T-helper 17 cell (primary cell): ENCODE data around the gene MMRN2. TPM values are rescaled to one million over a fixed set of nuclear protein-coding genes. Genes with fewer than 3 reads are reported as not detected.
A peak's percentile ranks its signal among the peaks of the same experiment; 100 is the strongest.

Experiments
- ATAC-seq: fragments of 150-1000 bp; cut with Tn5 transposase; 2 replicates; pipeline ENCODE4 v1.10.0; 2021; ENCODE audit warnings: mild to moderate bottlenecking, moderate library complexity
- DNase-seq, 3 donors: peaks; one replicate each; pipeline versions ENCODE4 v3.0.0 to v3.0.0-alpha.2; 2020 to 2021
- H3K9me3 ChIP-seq: one replicate; pipeline ENCODE4 v1.7.0; 2013; ENCODE audit warnings: low read length, mild to moderate bottlenecking; ENCODE audit not compliant: control insufficient read depth, poor library complexity, severe bottlenecking
- H3K27ac Mint-ChIP-seq: one replicate; pipeline ENCODE4 v1.8.0; 2022; ENCODE audit warnings: mild to moderate bottlenecking, moderate library complexity, mixed read lengths
- H3K27me3 Mint-ChIP-seq: one replicate; pipeline ENCODE4 v1.8.0; 2022; ENCODE audit warnings: mixed read lengths
- H3K36me3 Mint-ChIP-seq: one replicate; pipeline ENCODE4 v1.8.0; 2022; ENCODE audit warnings: low read depth, mixed read lengths
- H3K4me1 Mint-ChIP-seq: one replicate; pipeline ENCODE4 v1.8.0; 2022; ENCODE audit warnings: mild to moderate bottlenecking, mixed read lengths
- H3K4me3 Mint-ChIP-seq: one replicate; pipeline ENCODE4 v1.8.0; 2022; ENCODE audit warnings: mild to moderate bottlenecking, moderate library complexity, mixed read lengths
- total RNA-seq, 4 donors: library from RNA in 2 of 4; stranded (reverse) in 2 of 4; gene quantifications; one replicate each; pipeline ENCODE4 v1.2.3 and lab custom pipeline; 2022 to 2026

The MMRN2 gene
- total RNA-seq, 2 donors from 2014 or later: 0.42 to 1.6 TPM

DNA sequence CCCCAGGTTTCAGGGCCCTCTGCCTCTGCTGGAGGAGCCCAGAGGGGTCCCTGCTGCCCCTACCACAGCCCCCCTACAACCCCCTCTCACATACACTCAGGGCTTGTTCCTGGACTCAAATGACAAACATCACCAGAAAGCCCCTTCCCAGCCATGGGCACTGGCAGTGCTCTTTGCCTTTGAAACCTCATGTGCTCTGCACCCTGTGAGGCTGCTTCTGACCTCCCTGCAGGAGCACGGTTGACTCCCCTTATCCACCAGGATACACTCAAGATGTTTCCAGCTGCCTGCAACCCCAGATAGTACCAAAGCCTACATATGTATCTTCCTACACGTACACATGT, 7.4 kb upstream of the MMRN2 start:
- H3K27ac Mint-ChIP-seq: no peak overlapping the region
- no peaks in the 10 kb centered on the region for H3K27me3 Mint-ChIP-seq
- H3K36me3 Mint-ChIP-seq: no peaks in the 10 kb centered on the region

GRCh38 chr10:86964061-86964846, 6.8 kb upstream of the MMRN2 start:
- Mint-ChIP-seq H3K36me3 (no peaks in the 10 kb centered on the region), H3K4me3 (no peak overlapping the region), H3K27me3 (no peaks in the 10 kb centered on the region), H3K4me1 (peaks cover 18% of the 10 kb centered on the region), H3K27ac (no peak overlapping the region)
- DNase-seq (no peak), ATAC-seq (no peak)
- H3K9me3 ChIP-seq: no peaks in the 10 kb centered on the region

More for the DNA sequence above, 7.4 kb upstream of the MMRN2 start:
- no peak for ATAC-seq
- DNase-seq: no peak
- H3K4me1 Mint-ChIP-seq: peaks cover 21% of the 10 kb centered on the region
- H3K4me3 Mint-ChIP-seq: no peak overlapping the region
- H3K9me3 ChIP-seq: no peaks in the 10 kb centered on the region

- Mint-ChIP-seq H3K4me3 (no peak overlapping the region), H3K27ac (no peak overlapping the region), H3K36me3 (no peaks in the 10 kb centered on the region), H3K4me1 (peaks cover 18% of the 10 kb centered on the region), H3K27me3 (no peaks in the 10 kb centered on the region)
- ATAC-seq (no peak), DNase-seq (no peak)
- no peaks in the 10 kb centered on the region for H3K9me3 ChIP-seq
These were observed 6.0 kb upstream of the MMRN2 start for GRCh38 chr10:86963341-86963919.

DNA sequence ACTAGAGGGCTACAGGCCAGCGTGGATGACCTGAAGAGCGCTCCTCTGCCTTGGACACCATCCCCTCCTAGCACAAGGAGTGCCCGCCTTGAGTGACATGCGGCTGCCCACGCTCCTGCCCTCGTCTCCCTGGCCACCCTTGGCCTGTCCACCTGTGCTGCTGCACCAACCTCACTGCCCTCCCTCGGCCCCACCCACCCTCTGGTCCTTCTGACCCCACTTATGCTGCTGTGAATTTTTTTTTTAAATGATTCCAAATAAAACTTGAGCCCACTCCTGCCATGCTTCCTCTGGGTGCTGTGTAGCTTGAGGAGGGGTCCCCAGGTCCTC, 5.5 kb upstream of the MMRN2 start:
- no peaks in the 10 kb centered on the region for H3K27me3 Mint-ChIP-seq
- H3K9me3 ChIP-seq: no peaks in the 10 kb centered on the region
- DNase-seq: no peak
- peaks cover 16% of the 10 kb centered on the region for H3K4me1 Mint-ChIP-seq
- no peak overlapping the region for H3K4me3 Mint-ChIP-seq
- ATAC-seq: no peak
- H3K27ac Mint-ChIP-seq: no peak overlapping the region
- H3K36me3 Mint-ChIP-seq: no peaks in the 10 kb centered on the region

DNA sequence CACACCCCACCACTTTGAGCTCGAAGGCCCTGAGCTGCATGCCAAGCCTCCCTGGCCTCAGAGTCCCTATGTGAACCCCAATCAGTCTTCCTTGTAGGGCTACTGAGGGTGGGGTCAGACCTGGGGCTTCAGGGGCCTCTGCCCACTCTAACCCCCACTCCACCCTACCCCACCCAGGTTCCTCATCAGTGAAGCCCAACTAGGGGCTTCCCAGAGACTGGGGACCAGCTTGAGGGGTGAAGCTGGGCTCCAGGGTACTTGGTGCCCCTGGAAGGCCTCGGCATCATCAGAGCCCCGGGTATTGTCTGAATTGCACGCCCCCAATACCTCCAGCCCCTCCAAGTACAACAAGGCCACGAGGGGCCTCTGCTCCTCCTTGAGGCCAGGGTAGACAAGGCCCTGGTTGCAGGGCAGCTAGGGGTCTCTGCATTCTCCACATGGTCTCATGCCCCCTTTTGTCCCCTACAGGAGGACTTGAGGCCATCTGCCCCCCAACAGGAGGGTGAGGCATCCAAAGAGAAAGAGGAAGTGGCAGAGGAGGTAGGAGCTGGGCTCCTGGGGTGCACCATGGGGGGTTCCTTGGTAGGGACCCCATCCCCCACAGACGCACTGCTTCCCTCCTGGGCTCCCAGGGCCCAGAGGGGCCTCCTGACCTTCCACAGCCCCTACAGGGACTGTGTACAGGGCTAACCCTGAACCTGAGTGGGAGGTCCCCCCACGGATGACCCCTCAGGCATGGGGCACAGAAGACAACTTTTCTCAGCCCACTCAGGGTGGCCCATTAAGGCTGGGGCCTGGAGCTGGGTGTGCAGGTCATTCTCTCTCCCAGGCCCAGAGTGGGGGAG, 4.9 kb upstream of the MMRN2 start:
- Mint-ChIP-seq H3K4me3 (no peak overlapping the region), H3K36me3 (no peaks in the 10 kb centered on the region), H3K4me1 (peaks cover 16% of the 10 kb centered on the region), H3K27ac (no peak overlapping the region), H3K27me3 (no peaks in the 10 kb centered on the region)
- no peaks in the 10 kb centered on the region for H3K9me3 ChIP-seq
- ATAC-seq (no peak), DNase-seq (no peak)

DNA sequence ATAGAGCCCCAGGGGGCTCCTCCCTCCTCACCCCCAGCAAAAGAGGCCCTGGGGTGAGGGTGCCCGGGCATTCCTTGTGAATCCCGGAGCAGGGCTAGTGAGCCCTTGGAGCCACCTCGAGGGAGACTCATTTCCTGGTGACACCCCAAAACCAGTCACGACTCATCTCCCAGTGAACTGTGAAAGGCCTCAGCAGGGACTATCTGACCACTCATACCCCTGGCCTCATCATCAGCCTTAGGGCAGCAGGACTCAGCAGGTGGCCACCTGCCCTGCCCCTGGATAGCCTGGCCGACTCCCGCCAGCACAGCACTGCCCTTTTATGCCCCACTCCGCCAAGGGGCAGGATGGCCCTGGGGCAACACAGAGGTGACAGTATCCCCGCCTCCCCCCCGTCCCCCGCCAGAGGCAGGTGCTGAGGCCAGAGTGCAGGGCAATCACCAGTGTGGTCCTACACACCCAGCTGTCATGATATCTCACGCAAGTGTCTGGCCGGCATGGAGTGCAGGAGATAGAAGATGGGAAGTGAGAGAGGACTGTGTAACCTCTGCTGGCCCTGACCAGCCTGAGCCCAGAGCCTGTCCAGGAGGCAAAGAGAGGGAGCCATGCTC, 4.2 kb upstream of the MMRN2 start:
- no peak for ATAC-seq
- H3K27ac Mint-ChIP-seq: no peak overlapping the region
- H3K4me3 Mint-ChIP-seq: no peak overlapping the region
- DNase-seq: no peak
- no peaks in the 10 kb centered on the region for H3K27me3 Mint-ChIP-seq
- no peaks in the 10 kb centered on the region for H3K9me3 ChIP-seq
- H3K4me1 Mint-ChIP-seq: peaks cover 14% of the 10 kb centered on the region
- H3K36me3 Mint-ChIP-seq: no peaks in the 10 kb centered on the region

GRCh38 chr10:86960863-86961434, 3.5 kb upstream of the MMRN2 start:
- H3K4me3 Mint-ChIP-seq: no peak overlapping the region
- no peaks in the 10 kb centered on the region for H3K27me3 Mint-ChIP-seq
- H3K4me1 Mint-ChIP-seq: peaks cover 9% of the 10 kb centered on the region
- no peak for ATAC-seq
- no peak overlapping the region for H3K27ac Mint-ChIP-seq
- H3K36me3 Mint-ChIP-seq: no peaks in the 10 kb centered on the region
- no peaks in the 10 kb centered on the region for H3K9me3 ChIP-seq
- DNase-seq: no peak

DNA sequence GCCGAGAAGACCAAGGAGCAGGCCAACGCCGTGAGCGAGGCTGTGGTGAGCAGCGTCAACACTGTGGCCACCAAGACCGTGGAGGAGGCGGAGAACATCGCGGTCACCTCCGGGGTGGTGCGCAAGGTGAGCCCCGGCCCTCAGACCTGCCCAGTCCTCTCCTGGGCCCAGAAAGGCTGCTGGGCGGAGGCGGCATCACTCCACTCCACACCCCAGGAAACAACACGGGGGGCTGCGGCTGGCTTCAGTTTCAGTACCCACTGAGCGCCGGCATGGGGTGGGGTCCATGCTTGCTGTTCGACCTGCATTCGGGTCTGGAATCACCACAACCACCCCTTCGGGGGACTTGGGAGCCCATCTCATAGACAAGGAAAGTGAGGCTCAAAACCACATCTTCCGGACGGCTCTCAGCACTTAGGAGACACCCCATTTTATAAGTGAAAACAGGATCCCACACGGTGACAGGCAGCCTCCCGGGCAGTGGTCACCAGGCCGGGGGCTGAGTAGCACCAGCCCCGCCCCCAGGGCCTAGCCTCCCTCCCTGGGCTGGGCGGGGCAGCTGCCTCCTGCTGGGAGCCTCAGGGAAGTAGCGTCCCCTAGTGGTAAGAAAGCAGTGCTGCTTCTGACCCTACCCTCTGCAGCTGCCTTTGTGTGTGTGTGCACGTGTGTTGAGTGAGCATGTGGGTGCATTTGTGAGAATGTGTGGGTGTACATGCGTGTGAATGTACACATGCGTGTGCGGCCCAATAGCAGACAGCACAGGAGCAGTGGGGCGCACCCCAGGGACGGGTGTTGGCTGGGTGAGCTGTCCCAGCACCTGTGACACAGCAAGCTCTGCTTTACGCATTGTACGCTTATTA, 2.8 kb upstream of the MMRN2 start:
- no peaks in the 10 kb centered on the region for H3K27me3 Mint-ChIP-seq
- ATAC-seq (peak; percentile 89), DNase-seq (peak in 1 of 3 donors; percentile 25)
- H3K36me3 Mint-ChIP-seq: no peaks in the 10 kb centered on the region
- peaks cover 4% of the 10 kb centered on the region for H3K4me1 Mint-ChIP-seq
- H3K27ac Mint-ChIP-seq: no peak overlapping the region
- H3K9me3 ChIP-seq: no peaks in the 10 kb centered on the region
- no peak overlapping the region for H3K4me3 Mint-ChIP-seq

DNA sequence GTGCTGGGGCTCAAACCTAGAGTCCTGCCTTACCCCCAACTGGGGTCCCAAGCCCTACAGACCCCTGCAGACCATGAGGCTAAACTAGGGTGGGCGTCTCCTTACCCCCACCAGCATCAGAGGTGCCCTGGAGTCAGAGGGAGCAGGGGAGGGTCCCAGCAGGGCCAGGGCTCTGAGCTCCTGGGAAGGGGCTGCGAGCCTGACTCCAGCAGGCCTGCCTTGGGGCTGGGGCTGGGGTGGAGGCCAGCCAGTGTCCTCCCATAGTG, 2.3 kb upstream of the MMRN2 start:
- Mint-ChIP-seq H3K36me3 (no peaks in the 10 kb centered on the region), H3K4me1 (peaks cover 4% of the 10 kb centered on the region), H3K27me3 (no peaks in the 10 kb centered on the region), H3K4me3 (no peak overlapping the region), H3K27ac (no peak overlapping the region)
- no peak for ATAC-seq
- no peaks in the 10 kb centered on the region for H3K9me3 ChIP-seq
- no peak for DNase-seq

DNA sequence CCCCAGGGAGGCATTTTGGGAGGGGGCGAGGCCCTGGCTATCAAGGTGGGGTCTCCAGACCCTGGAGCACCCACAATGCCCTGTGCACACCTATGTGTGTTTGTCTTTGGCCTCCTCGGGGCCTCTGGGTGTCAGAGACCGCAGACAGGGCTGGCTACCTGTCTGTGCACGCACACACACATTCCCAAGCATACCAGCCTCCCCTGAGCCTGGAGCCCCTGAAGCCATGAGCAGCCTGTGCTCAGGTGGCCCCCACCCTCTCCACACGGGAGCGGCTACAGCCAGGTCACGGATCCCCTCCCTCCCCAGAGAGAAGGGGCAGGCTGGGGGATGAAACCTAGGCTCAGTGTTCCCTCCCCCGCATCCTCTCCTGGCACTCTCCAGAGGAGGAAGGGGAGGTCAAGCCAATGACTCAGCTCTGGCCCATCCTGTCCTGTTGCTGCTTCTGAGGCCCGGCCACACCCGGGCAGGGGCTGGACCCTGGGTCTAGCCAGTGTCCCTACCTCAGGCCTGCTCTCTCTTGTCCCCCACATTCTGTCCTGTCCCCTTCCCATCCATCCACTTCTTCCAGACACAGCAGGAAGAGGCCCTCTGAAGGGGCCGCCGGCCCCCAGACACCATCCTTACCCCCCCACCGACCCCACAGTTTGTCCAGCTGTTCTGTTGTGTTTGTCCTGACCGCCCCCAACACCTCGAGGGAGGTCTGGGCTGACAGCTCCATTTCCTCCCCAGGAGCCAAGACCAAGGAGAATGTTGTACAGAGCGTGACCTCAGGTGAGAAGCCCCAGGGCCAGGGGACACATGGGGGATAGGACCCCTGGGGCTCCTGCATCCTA, 1.7 kb upstream of the MMRN2 start:
- Mint-ChIP-seq H3K4me1 (peaks cover 4% of the 10 kb centered on the region), H3K4me3 (no peak overlapping the region), H3K27me3 (no peaks in the 10 kb centered on the region), H3K27ac (no peak overlapping the region), H3K36me3 (no peaks in the 10 kb centered on the region)
- DNase-seq (no peak), ATAC-seq (no peak)
- H3K9me3 ChIP-seq: no peaks in the 10 kb centered on the region

DNA sequence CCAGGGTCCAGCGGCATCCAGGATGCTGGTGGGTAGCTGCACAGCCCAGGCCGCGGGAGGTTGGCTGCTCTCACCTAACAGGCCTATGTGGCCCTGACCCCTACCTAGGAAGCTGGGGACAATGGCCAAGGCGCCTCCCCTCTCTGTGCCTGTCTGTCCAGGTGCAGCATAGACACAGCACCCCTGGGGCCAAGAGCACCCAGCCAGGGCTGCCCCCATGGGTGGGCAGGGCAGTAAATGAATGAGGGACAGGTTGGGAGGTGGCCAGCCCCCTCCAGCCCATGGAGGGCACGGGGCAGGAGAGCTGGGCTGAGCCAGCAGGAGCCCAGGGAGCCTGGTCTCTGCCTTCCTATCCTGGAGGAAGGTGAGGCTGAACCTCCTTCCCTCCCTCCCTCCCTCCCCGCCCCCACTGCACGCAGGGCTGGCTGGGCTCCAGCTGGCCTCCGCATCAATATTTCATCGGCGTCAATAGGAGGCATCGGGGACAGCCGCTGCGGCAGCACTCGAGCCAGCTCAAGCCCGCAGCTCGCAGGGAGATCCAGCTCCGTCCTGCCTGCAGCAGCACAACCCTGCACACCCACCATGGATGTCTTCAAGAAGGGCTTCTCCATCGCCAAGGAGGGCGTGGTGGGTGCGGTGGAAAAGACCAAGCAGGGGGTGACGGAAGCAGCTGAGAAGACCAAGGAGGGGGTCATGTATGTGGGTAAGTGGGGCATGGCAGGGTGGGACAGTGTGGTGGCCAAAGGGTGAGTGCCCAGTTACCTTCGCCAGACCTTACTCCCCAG, 893 bp upstream of the MMRN2 start, which contains the start of gene SNCG:
Gene SNCG, plus strand, starts transcription at position 484 of the 785 bp plus-strand sequence. Its CDS starts 99 bp downstream, at position 583.
- no peak within 1 kb of the TSS for H3K4me3 Mint-ChIP-seq
- H3K27me3 Mint-ChIP-seq: no peaks in the 10 kb centered on the region
- H3K27ac Mint-ChIP-seq: no peak within 1 kb of the TSS
- no peaks in the 10 kb centered on the region for H3K36me3 Mint-ChIP-seq
- no peak for DNase-seq
- H3K4me1 Mint-ChIP-seq: peaks cover 4% of the 10 kb centered on the region
- no peak for ATAC-seq
- H3K9me3 ChIP-seq: no peaks in the 10 kb centered on the region
